PC-9 (cell line): Measurements from ENCODE around the gene SKP1.

Source experiments
- EZH2 ChIP-seq: fragments of 200-600 bp; sonication (generic); IDR thresholded peaks from 2 replicates; pipeline ENCODE4 v1.8.0; 2017; ENCODE audit warnings: antibody characterized with exemption, low read depth
- TF ChIP-seq, protein P1 (sequence below): fragments of 200-600 bp; sonication (generic); conservative IDR thresholded peaks from 2 replicates; pipeline ENCODE4 v1.6.1; 2017; ENCODE audit warnings: mixed run types, antibody characterized with exemption, mild to moderate bottlenecking, moderate library complexity

DNA sequence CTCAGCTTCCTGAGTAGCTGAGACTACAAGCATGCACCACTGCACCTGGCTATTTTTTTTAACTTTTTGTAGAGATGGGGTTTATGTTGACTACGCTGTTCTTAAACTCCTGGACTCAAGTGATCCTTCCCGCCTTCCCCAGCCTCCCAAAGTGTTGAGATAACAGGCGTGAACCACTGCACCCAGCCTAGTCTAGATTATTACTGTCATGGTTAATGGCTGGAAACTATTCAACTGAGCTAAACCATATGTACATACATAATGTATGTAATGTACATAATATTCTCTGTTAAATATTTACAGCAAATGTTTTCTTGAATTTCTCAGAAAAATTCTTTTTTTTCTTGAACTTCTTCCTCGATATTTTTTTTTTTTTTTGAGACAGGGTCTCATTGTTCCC is 27.8 kb upstream of the SKP1 start:
- TF ChIP-seq, protein P1, sequence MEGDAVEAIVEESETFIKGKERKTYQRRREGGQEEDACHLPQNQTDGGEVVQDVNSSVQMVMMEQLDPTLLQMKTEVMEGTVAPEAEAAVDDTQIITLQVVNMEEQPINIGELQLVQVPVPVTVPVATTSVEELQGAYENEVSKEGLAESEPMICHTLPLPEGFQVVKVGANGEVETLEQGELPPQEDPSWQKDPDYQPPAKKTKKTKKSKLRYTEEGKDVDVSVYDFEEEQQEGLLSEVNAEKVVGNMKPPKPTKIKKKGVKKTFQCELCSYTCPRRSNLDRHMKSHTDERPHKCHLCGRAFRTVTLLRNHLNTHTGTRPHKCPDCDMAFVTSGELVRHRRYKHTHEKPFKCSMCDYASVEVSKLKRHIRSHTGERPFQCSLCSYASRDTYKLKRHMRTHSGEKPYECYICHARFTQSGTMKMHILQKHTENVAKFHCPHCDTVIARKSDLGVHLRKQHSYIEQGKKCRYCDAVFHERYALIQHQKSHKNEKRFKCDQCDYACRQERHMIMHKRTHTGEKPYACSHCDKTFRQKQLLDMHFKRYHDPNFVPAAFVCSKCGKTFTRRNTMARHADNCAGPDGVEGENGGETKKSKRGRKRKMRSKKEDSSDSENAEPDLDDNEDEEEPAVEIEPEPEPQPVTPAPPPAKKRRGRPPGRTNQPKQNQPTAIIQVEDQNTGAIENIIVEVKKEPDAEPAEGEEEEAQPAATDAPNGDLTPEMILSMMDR, result no peak
- TF ChIP-seq EZH2, result no peak
